Measurements from ENCODE around the gene C1QTNF5. TPM values are rescaled to one million over a fixed set of nuclear protein-coding genes. Genes with fewer than 3 reads are reported as not detected.

C1QTNF5 gene
- total RNA-seq, 1 donor from 2014 or later = 14.4 TPM

DNA sequence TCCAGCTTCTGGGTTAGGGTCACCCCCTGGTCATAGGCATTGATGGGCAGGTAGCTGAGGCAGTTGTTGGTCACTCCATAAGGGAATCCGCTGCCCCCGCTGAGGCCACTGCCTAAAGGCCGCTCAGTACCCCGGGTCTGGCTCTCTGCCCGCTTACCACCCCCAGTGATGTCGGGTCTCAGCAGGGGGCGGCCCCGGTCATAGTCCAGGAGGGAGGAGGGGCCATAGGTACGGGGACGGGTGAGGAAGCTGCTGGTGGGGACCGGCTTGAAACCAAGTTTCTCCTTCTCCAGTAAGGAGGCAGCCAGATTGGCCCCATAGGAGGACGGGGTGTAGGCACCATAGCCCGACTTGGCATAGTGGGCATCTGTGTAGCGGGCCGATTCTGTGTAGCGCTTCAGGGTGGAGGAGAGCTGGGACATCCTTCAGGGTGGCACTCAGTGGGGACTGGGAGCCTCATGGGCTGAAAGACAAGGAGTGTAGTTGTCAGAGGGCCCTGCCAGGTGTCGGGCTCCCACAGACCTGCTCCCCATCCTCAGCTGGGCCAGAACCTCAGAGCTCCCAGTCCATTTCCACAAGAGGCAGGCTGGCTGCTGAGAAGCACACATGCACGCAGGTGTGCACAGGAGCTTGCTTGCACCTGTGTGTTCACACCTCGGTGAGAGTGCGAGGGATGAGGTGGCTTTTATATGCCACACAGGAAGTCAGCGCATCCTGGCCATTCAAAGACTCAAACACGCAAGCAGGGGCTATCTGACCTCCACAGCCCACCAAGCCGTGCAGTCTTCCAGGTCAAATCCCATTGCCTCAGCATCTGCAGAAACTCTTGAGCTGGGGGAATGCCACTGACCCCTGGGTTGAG is 32.6 kb upstream of the C1QTNF5 start:
- no peak for DNase-seq

DNA sequence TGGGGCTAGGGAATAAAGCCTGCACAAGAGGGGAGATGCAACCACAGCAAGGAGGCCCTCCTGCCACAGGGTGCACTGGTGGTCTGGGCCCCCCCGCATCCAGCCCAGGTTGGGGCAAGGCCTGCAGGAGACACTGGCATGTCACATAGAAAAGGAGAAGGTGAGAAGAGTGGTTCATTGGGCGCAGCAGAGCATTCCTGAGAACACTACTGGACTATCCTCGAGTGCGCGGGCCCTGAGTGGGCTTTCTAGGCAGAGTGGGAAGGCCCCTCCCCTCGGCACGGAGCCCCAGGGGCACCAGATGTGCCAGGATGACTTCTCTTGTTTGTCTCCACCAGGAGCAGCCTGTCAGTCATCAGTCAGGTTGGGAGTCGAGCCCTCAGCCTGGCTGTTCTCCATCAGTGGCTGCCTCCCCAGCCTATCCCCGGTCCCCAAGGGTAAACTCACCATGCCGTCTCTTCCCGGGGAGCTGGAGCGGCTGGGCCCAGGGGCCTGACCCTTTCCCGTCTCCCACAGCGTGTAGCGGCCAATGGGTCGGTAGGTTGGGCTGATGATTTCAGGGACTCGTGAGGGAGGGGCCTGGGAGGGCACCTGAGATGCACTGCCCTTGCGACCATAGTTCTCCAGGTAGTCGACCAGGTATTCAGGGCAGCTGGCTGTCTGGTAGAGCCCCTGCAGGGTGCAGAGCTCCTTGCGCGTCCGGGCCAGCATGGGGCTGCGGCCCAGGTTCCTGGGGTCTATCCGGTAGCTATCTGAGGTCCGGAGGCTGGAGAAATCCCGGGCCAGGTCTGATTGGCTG is 31.8 kb upstream of the C1QTNF5 start:
- DNase-seq = no peak

DNA sequence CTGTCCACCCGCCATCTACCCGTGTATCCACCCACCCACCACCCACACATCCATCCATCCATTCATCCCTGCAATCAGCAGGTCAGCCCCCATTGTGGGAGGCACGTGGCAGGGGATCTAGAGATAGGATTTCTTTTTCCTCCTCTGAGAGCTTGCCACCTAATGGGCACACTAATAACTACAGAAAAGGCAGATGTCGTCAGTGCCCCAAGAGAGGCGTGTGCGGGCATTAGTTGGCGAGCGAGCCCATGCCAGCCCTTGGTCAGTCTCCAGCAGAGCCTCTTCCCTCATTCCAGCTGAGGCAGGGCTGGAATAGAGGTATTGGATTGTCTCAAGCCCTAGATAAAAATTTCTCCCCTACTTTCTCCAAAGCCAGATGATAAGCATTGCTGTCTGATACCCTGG is 31.1 kb upstream of the C1QTNF5 start:
- no peak for DNase-seq

DNA sequence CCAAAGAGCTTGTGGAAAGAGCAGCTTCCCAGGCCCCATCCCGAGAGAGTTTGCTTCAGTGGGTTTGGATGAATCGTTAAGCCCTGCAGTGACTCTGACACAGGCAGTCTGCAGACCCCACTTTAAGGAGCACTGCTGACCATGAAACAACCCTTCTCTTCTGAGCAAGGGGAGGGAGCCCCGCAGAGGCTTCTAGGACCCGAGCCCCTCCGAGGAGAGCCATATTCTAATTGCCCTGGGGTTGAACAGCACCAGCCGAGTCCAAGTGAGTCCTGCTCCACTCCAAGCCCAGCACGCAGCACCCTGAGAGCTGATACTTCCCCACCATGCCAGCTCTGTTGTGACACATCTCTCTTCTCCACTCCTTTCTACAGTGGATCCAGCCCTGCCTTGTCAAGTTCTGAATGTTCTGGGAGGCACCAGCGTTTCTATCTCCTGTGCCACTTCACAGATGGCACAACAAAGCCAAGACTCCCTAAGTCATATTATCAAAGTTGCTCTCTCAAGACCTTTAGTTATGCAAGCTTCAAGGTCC is 30.5 kb upstream of the C1QTNF5 start:
- no peak for DNase-seq

DNA sequence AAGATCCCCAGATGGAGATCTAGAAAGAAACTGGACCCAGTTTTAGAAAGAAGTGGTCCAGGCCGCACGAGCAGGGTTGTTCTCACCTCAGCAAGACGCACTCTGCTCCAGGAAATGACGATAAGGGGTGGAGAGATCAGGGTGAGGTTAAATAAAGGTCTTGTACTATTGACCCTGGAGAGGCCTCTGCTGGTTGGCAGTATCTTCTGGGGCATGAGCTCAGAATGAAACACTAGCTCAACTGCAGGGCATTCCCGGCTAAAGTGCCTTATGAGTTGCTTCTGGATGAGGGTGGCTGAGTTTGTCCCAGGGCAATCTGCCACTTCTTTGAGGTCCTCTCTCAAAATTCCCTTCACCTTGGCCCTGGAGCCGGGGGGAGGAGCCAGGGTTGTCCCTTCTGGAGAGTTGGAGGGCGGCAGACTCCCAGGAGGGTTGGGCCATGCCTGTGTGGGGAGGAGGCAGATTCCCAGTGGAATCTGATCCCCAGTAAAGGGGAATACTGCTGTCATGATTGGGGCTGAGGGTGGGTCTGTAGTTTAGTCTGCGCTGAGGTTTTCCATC is 29.9 kb upstream of the C1QTNF5 start:
- no peak for DNase-seq

DNA sequence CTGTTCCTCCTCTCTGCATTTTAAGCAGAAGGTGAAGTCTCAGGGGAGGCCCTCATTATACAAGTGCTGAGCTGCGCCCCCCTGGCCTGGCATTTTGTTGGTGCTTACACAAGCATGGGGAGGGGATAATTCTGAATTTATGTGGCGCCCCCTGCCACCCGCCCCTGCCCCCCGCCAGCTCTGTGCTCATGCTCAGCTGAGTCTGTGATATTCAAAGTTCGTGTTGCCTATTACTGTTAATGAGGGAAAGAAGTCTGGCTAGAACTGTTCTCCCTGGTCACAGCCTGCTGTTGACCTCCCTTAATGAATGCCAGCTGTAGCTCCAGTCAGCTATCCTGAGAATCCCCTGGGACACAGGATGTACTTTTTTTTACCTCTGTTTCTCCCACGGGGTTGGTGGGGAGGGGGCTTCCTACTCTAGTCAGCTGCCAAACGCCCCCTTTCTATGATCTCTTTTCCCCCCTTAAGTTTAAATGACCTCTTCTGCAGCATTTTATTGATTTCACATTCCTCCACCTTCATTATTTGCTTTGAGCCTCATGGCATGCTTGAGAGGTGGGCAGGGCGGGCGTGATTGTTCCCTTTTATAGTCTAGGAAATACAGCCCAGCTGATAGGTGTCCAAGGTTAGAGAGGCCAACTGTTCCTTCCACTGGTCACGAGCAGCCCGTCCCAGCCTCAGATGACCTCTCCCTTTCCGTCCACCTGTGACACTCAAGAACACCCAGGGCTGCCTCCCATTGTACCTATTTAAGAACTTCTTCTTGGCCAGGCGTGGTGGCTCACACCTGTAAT is 28.6 kb upstream of the C1QTNF5 start:
- no peak for DNase-seq

DNA sequence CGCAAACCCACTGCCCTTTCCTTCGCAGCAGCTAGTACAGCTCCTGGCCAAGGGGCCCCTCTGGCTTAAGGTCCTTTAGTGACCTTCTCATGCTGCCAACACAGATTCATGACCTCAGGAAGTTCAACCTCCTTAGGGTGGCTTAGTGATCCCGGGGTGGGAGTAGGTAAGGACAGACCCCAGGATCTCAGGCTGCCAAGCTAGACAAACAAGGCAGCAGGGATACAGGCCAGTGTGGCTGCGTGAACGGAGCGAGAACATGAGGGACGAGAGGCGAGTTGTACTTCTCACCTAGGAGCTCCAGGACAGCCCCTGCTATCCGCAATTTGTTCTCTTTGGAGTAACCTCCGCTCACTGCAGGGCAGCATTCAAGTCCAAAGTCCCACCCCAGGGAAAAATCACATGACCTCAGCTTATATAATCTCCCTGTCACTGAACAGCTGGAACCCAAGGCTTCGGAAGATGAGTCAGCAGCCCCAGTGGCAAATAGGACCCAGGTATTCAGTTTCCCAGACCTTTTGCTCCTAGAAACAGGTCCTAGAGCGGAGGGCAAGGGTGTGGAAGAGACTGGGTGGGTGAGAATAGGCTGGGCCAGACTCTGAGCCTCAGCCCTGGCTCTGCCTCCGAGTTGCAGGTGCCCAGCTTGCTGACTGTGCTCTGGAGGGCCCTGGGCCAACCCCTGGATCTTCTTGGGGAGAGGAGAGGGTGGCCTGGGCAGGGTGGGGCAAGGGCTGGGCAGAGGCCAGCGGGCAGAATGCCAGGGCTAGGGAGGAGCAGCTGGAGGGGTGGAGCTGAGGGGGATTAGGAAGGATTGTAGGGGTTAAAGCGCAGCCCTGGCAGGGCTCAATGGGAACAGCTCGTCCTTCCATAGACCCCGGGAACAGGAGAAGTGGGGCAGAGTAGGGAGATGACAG is 27.7 kb upstream of the C1QTNF5 start:
- peak; percentile 24 for DNase-seq

DNA sequence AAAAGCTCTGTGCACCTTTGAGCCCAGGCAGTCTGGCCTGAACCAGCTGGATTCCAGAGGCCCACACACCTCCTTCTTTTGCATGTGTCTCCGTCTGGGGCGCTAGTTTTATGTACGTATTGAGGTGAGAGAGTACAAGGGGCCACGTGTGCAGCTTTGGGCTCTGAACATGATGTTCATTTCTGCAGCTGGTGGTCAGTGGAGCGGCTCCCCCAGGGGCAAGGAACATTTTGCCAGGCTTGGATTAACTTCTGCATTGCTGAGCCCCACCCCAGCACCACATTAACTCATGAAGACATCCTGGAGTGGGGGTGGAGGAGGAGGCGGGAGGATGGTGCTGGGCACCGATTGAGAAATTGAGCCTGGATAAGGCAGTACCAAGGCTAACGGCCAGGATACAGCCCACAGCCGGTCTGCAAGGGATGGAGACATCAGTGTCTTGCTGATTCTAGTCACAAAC is 27.0 kb upstream of the C1QTNF5 start:
- DNase-seq = no peak

DNA sequence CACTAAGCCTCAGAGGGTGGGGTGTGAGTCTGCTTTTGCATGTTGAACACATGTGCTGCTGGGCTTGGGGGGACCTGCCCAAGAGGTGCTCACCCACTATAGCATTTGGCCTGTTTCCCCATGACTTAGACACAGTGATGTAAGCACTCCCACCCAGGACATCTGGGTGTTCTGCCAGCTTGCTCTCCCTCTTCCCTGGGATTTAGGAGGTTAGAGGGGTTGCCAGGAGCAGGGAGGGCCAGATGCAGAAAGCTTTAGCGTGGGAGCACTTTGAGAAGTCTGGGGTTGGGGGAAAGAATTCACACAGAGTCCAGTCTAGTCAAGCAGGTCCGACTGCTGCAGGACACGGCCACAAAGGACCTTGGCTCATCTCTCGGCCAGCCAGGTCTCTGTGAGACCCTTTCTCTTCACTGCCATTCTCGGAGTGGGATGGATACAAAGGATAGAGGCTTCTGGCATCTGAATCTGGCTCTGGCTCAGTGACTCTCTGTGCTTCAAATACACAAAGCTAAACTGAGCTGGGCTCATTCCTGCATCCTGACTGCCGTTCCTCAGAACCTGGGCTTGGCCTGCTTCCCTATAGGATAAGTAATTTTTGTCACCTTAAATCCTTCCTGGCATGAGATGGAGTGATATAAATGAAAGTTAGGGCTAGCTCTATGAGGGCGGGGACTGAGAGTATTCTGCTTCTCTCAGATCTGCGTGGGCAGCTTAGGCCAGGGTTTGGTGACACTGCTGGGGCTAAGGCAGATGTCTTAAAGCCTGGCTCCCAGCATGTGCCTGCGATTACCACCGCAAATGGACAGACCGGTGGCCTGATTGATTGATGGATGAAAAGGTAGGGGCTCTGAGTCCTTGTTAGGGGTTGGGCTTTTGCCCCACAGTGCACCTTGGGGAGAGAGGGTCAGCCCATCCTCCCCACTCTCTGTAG is 26.3 kb upstream of the C1QTNF5 start:
- DNase-seq = no peak

DNA sequence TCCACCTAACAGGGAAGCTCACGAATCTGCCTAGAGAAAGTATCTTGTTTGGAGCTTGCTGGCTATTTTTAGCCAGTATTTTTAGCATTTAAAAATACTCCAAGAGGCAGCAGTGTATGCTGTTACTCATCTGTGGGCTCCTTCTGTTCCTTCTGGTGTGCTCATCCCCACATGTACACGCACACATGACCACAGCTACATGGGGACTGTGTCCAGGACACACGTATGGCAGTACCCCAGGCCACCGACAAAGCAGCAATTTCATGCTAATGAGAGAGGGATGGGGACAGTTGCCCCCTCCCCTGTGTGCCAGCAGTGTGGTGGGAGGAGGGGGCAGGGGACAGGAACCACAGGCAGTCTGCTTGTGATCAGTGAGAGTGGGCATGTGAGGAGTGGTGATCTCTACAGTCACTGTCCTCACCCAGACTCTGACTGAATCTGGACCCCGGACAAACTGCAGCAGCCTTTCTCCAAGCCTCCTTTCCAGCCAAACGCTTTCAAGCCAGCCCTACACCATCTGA is 24.4 kb upstream of the C1QTNF5 start:
- DNase-seq = no peak

DNA sequence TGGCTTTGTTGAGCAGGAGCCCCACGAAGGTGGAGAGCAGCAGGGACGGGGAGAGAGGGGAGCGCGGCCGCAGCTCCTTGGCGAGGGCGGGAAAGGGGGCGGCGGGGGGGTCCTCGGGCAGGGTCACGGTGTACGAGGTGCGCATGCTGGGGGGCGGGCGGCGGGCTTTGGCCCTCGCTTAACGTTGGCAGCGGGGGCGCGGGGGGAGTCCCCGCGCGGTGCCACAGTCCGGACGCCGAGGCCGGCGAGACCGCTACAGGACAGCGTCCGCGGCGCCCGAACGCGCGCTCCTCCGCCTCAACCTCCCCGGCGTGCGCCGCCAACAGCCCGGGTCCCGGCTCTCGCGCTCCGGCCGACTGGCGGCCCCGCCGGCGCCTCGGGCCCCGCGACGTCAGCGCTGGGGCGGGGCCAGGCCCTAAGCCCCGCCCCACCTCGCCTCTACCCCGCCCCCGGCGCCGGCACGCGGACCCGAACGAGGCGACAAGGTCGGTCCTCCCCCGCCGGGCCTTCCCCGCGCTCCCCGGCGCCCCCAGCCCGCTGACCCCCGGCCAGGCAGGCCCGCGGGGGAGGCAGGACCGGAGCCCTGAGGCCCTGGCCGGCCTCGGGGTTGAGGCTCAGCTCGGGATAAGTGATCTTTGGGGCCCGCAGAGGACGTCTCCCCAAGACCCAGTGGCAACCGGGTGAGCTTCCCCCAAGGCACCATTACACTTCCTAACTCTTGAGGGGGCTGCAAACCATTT is 23.3 kb upstream of the C1QTNF5 start:
- DNase-seq = no peak

DNA sequence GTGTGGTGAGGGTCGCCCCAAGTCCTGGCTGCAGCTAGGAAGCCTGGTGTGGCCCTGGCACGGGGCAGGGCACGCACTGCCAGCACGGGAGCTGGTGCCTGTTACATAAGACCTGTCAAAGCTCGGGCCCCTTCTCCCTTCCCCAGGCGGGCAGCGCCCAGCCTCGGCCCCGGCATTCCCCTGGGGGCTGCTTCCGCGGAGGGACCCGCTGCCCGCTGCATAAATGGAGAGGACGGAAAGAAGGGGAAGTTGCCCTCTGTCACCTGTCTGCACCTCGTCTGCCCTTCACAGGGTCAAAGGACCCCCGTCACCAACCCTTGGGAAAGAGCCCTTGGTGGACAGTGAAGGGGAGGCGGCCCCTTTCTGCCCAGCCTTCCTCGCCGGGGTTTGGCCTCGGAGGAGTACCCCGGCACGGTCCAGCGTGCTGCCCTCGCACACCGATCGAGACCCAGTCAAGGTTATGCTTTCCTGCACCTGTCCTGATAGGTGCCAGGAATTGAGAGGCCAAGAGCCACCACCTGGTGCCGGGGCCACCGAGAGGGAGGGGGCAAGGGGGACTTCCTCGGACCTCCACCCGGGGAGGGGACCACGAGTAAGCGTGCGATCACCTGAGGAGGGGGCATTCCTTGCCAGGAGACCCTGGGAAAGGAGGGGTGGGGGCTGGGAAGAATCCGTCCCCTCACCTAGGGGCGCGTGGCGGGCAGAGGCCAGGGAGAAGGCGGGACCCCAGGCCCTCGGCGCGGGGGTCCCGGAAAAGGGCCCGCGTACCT is 22.6 kb upstream of the C1QTNF5 start:
- DNase-seq = no peak

DNA sequence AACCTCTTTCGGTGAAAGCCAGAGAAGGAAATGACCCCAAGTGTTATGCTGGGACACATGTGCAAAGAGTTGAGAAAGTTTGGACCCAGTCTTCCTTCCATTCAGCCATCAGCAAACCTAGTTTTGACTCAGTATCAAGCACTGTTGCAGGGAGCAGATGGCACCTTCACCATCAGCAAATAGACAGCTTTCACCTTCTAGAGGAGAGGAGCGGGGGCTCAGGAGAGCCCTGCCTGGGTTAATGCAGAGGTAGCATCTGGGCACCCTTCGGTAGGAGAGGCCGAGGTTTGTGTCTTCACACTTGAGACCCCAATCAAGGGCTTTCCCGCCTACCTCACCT is 22.0 kb upstream of the C1QTNF5 start:
- DNase-seq = no peak

DNA sequence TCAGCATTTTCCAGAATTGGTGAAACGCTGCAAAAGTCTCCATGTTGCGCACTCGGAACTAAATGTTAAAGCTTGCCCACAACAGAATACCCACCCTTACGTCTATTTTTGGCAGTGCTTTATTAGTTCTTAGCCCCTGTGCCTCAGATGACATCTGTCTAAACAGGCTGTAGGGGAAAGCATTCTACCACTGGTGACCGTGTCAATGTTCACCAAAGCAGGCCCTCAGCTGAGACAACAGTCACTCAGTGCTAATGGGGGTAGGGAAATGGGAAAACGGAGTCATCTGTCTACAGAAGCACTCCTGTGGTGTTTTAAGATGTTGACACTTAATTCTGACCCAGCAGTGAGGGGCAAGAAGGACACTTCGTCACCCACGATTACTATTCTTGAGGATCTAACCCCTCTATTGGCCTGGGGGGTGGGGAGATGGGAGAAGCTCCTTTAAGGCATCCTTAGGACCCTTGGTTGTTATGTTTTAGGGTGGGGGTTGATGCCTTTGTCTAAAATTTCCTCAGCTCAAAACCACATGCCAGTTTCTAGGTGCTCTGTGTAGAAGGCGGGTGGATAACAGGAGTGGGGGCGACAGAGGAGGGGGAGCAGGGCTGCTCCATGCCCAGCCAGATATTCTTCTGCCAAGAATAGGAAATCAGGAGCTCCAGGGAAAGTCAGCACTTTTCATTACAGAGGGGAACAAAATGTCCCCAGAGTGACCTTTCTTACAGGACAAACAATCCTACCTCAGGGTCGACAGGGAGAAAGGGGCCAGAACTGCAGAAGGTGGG is 21.4 kb upstream of the C1QTNF5 start:
- no peak for DNase-seq

DNA sequence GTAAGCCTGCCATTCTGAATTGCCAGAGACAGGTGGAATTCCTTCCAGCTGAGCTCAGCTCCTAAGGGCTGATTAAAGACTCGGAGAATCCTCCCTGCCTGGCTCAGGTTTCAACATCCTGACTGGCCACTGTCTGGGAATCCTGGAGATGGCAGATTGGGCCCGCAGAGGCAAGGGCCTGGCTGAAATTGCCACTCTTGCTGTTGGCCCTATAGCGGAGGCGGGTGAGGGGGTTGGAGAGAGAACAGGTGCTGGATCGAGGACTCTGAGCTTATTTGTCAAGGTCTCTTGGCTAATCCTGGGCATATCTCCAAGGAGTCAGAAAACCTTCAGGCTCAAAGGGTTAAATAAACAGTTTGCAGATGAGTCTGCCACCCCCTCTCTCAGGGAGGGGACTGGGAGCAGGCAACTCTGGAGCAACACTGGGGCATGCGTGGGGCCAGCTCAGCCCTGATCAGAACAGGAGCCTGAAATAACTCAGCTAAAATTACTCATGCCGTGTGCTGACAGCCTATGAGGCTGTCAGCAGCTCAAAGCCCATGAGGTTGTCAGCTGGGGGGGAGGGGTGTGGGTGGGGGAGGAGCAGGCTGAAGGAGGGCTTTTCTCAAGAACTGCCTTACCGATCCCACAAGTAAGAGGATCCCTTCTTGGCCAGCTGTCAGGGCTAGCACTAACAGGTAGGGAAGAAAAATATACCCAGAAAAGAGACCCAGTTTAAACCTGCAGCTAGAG is 20.5 kb upstream of the C1QTNF5 start:
- DNase-seq = peak; percentile 18
